Nephron (organoid): ENCODE results near the gene WDR74.
"Not testable (repeated sequence)": the region's sequence is repeated elsewhere in the genome, so short reads cannot be mapped to it uniquely, and the experiment has no call there.

Experiments
- H3K27ac Mint-ChIP-seq, 3 experiments: 2 replicates each; pipeline ENCODE4 v1.8.0; 2020; ENCODE audit warnings: mixed read lengths in 3 of 3, mild to moderate bottlenecking in 2 of 3, moderate library complexity in 1 of 3
- H3K27me3 Mint-ChIP-seq: 2 replicates; pipeline ENCODE4 v1.8.0; 2021; ENCODE audit warnings: low read depth, mild to moderate bottlenecking, moderate library complexity, mixed read lengths
- H3K36me3 Mint-ChIP-seq: 2 replicates; pipeline ENCODE4 v1.8.0; 2020; ENCODE audit warnings: low read depth, mixed read lengths
- H3K4me1 Mint-ChIP-seq: 2 replicates; pipeline ENCODE4 v1.8.0; 2020; ENCODE audit warnings: mixed read lengths
- H3K4me3 Mint-ChIP-seq, 3 experiments: 2 replicates each; pipeline ENCODE4 v1.8.0; 2020; ENCODE audit warnings: mild to moderate bottlenecking in 3 of 3, mixed read lengths in 3 of 3, moderate library complexity in 2 of 3
- H3K9me3 Mint-ChIP-seq: 2 replicates; pipeline ENCODE4 v1.8.0; 2020; ENCODE audit warnings: mixed read lengths
- TF ChIP-seq, protein P1 (sequence below), 3 experiments: fragments of 200-600 bp; sonication (generic); IDR thresholded peaks; one replicate each; pipeline ENCODE4 v1.5.0; 2021; ENCODE audit warnings: antibody characterized with exemption in 3 of 3; ENCODE audit not compliant: unreplicated experiment in 3 of 3

Gene WDR74

GRCh38 chr11:62844154-62844553 is 4.8 kb upstream of the WDR74 start:
- Mint-ChIP-seq H3K27me3 (no peaks in the 10 kb centered on the region), H3K9me3 (no peaks in the 10 kb centered on the region), H3K4me3 (no peak overlapping the region), H3K27ac (peak overlapping the region in 1 of 3 experiments; percentile 71), H3K36me3 (no peaks in the 10 kb centered on the region), H3K4me1 (peaks cover 10% of the 10 kb centered on the region)
- TF ChIP-seq, protein P1, sequence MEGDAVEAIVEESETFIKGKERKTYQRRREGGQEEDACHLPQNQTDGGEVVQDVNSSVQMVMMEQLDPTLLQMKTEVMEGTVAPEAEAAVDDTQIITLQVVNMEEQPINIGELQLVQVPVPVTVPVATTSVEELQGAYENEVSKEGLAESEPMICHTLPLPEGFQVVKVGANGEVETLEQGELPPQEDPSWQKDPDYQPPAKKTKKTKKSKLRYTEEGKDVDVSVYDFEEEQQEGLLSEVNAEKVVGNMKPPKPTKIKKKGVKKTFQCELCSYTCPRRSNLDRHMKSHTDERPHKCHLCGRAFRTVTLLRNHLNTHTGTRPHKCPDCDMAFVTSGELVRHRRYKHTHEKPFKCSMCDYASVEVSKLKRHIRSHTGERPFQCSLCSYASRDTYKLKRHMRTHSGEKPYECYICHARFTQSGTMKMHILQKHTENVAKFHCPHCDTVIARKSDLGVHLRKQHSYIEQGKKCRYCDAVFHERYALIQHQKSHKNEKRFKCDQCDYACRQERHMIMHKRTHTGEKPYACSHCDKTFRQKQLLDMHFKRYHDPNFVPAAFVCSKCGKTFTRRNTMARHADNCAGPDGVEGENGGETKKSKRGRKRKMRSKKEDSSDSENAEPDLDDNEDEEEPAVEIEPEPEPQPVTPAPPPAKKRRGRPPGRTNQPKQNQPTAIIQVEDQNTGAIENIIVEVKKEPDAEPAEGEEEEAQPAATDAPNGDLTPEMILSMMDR (IDR thresholded peaks at IDR 0.05; ENCODE audit: unreplicated experiment in 3 of 3): no peak

GRCh38 chr11:62843466-62843865 is 4.1 kb upstream of the WDR74 start:
- H3K27ac Mint-ChIP-seq: peak overlapping the region in 2 of 3 experiments; percentile 71 to 76
- no peak overlapping the region for H3K4me3 Mint-ChIP-seq
- no peaks in the 10 kb centered on the region for H3K36me3 Mint-ChIP-seq
- H3K4me1 Mint-ChIP-seq: peaks cover 10% of the 10 kb centered on the region
- TF ChIP-seq, protein P1 (IDR thresholded peaks at IDR 0.05; ENCODE audit: unreplicated experiment in 3 of 3): no peak
- no peaks in the 10 kb centered on the region for H3K27me3 Mint-ChIP-seq
- no peaks in the 10 kb centered on the region for H3K9me3 Mint-ChIP-seq

- peaks cover 10% of the 10 kb centered on the region for H3K4me1 Mint-ChIP-seq
- H3K27ac Mint-ChIP-seq, H3K4me3 Mint-ChIP-seq, H3K9me3 Mint-ChIP-seq, H3K27me3 Mint-ChIP-seq, H3K36me3 Mint-ChIP-seq: not testable (repeated sequence)
Measured at GRCh38 chr11:62842891-62843290, 3.5 kb upstream of the WDR74 start.

DNA sequence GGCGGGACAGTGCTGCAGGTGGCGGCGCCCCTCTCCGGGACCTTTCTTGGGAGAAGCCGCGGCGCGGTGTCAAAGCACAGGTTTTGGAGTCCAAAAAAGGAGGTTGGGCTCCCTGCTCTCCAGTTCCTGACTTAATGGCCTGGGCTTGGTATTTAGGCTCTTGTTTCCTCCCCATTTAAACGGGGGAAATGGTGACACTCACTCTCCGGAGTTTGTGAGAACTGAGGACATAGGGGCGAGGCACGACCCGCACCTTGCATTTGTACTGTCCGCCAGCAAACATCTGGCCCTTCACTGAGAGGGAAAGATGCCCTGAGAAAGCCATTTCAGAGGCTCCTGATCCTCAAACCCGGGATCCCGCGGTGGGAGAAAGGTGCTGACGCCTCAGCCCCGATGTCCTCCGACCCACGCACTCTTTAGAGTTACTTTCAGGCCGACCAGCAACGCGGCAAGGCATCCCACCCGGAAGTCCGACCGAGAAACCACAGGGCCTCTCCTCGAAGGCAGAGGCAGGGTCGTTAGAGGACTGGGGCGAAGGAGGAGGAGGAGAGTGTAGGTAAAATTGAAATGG is 2.9 kb upstream of the WDR74 start:
- peaks cover 4% of the 10 kb centered on the region for H3K36me3 Mint-ChIP-seq
- H3K9me3 Mint-ChIP-seq: no peaks in the 10 kb centered on the region
- H3K4me3 Mint-ChIP-seq: no peak overlapping the region
- TF ChIP-seq, protein P1 (IDR thresholded peaks at IDR 0.05; ENCODE audit: unreplicated experiment in 3 of 3): no peak
- H3K4me1 Mint-ChIP-seq: peaks cover 10% of the 10 kb centered on the region
- H3K27ac Mint-ChIP-seq: no peak overlapping the region
- no peaks in the 10 kb centered on the region for H3K27me3 Mint-ChIP-seq

- H3K27ac Mint-ChIP-seq: no peak overlapping the region
- H3K27me3 Mint-ChIP-seq: no peaks in the 10 kb centered on the region
- no peak overlapping the region for H3K4me3 Mint-ChIP-seq
- peaks cover 10% of the 10 kb centered on the region for H3K4me1 Mint-ChIP-seq
- peaks cover 6% of the 10 kb centered on the region for H3K36me3 Mint-ChIP-seq
- TF ChIP-seq, protein P1 (IDR thresholded peaks at IDR 0.05; ENCODE audit: unreplicated experiment in 3 of 3): no peak
- H3K9me3 Mint-ChIP-seq: no peaks in the 10 kb centered on the region
Measured at GRCh38 chr11:62841361-62842170, 2.2 kb upstream of the WDR74 start.

GRCh38 chr11:62840721-62841360 is 1.5 kb upstream of the WDR74 start:
- H3K27ac Mint-ChIP-seq, H3K27me3 Mint-ChIP-seq, H3K9me3 Mint-ChIP-seq, H3K4me3 Mint-ChIP-seq, H3K36me3 Mint-ChIP-seq: not testable (repeated sequence)
- H3K4me1 Mint-ChIP-seq: peaks cover 10% of the 10 kb centered on the region
